Adrenal gland (tissue), 5 donors: ENCODE measurements around the gene BAG5.

ENCODE experiments used
- POLR2A ChIP-seq, 2 donors: fragments of 450-650 bp; IDR thresholded peaks; one replicate each; pipeline ENCODE4 v1.6.1; 2017; ENCODE audit warnings: antibody characterized with exemption in 2 of 2, mild to moderate bottlenecking in 2 of 2, moderate library complexity in 1 of 2
- TF ChIP-seq, protein P1 (sequence below), 6 experiments: fragments of 450-650 bp in 4 of 6; fragments of 200-600 bp in 2 of 6; sonication (generic) in 1 of 6; IDR thresholded peaks; 1 replicate in 5 of 6; 2 replicates in 1 of 6; pipeline versions ENCODE4 v1.5.1 to v1.8.0; 2016 to 2021; ENCODE audit warnings: antibody characterized with exemption in 6 of 6, mild to moderate bottlenecking in 2 of 6, moderate library complexity in 1 of 6
- donor health status: DM: no; HTN: no; CAD: no.

DNA sequence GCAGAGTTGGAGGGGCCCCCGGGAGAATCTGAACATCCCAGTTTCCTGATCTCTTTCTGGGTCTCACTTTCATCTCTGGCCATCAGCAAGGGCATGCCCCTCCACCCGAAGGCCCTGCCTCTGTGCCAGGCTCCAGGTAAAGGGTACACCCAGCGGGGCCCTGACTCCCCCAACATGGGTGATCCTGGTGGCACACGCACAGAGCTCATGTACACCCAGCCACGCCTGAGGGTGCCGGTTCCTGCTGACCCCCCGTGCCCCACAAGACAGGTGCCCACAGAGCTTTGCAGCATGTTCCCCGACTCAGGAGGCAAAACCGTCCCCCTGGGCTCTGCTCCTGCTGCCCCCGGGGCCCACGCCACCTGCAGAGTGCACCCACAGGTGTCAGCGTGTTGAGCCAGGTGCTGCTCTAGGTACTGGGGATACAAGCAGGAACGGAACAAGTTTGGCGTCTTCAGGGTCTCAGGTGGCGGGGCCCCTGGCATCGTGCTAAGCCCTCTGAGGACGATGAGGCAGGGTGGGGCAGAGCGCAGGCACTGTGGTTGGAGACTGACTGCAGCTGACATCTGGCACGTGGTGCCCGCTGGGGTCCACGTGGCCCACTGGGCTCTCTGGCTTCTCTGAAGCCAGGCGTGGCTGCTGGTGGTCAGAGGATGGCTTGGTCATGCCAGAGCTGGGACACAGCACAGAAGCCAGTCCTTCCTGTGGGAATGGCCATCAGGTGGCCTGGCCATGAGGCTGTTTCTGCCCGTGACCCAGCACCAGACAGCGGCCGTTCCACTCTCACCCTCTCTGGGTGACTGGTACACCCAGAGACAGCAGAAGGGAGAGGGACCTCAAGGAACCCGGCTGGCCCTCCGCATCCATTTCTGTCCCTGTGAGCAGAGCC, 13.8 kb downstream of the BAG5 start:
- TF ChIP-seq POLR2A (IDR thresholded peaks at IDR 0.05) = no peak
- TF ChIP-seq, protein P1, sequence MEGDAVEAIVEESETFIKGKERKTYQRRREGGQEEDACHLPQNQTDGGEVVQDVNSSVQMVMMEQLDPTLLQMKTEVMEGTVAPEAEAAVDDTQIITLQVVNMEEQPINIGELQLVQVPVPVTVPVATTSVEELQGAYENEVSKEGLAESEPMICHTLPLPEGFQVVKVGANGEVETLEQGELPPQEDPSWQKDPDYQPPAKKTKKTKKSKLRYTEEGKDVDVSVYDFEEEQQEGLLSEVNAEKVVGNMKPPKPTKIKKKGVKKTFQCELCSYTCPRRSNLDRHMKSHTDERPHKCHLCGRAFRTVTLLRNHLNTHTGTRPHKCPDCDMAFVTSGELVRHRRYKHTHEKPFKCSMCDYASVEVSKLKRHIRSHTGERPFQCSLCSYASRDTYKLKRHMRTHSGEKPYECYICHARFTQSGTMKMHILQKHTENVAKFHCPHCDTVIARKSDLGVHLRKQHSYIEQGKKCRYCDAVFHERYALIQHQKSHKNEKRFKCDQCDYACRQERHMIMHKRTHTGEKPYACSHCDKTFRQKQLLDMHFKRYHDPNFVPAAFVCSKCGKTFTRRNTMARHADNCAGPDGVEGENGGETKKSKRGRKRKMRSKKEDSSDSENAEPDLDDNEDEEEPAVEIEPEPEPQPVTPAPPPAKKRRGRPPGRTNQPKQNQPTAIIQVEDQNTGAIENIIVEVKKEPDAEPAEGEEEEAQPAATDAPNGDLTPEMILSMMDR (IDR thresholded peaks at IDR 0.05) = no peak
